GM18909 (cell line): ENCODE measurements around the gene PCOLCE2.

Experiments
- ATAC-seq: cut with Tn5 transposase; IDR thresholded peaks from one replicate; pipeline ENCODE4 v1.9.1; 2021; ENCODE audit warnings: mild to moderate bottlenecking; ENCODE audit not compliant: unreplicated experiment, poor library complexity

Gene PCOLCE2, protein sequence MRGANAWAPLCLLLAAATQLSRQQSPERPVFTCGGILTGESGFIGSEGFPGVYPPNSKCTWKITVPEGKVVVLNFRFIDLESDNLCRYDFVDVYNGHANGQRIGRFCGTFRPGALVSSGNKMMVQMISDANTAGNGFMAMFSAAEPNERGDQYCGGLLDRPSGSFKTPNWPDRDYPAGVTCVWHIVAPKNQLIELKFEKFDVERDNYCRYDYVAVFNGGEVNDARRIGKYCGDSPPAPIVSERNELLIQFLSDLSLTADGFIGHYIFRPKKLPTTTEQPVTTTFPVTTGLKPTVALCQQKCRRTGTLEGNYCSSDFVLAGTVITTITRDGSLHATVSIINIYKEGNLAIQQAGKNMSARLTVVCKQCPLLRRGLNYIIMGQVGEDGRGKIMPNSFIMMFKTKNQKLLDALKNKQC

DNA sequence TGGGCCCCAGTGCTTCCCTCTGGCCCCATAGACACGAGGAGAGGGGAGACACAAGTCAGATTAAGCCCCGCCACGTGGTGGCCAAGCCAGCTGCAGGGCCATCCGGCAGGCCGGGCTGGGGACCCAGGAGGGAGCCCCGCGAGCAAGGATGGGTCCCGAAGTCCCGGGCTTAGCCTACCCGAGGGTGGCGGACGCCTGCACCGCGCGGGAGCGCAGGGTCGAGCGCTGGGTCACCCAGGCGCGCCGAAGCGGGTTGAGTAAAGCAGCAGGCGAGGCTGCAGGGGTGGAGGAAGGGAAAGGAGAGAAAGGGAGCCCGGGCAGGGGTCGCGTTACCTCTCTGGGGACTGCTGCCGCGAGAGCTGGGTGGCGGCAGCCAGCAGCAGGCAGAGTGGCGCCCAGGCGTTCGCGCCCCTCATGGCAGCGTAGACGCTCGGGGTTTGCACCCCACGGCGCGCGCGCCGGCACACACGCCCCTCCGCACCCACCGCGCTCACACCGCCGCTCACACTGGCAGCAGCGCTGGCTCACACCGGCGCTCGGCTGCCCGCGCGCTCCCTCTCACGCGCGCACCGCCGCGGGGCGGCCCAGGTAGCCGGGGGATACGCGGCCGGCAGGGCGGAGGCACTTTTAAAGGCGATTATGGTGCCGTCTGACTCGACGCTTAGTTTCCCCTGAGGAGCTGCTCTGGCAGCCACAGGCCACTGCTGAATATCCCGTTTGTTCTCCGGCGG is at the start of gene PCOLCE2:
PCOLCE2 (minus strand) TSS at position 603 of the 731 bp plus-strand sequence; CDS start at position 416, 187 bp downstream.
- peak; percentile 53 for ATAC-seq

DNA sequence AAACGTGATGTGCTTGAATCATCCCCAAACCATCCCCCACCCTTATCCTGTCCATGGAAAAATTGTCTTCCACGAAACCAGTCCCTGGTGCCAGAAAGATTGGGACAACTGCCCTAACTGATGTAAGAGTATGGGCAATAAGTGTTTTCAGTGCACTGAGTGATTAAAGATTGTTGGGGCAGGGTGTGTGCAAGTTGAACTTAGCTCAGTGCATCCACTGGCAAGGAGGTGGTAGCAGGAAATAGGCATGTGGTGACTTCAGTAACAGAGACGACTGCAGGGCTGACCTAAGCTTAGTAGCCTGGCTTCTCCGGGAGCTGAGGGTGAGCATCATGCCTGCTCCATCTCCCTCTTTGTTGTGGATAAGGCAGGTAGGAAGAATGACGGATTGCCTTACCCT is 47.1 kb upstream of the PCOLCE2 start:
- no peak for ATAC-seq

DNA sequence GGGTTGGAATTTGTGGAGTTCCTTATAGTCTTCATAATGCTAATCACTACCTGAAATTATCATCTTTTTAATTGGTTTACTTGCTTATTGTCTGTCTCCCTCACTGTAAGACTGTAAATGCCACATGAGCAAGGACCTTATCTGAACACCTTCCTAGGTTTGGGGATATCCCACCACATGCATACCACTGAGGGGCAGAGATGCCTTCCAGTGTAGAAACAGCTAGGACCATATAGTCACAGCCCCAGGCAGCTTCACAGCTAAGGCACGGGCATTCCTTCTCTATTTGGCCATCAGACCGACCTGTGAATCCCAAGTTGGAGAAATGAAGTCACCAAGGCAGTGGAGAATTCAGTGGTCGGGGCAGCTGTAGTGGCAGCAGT is 46.0 kb upstream of the PCOLCE2 start:
- ATAC-seq, result no peak

DNA sequence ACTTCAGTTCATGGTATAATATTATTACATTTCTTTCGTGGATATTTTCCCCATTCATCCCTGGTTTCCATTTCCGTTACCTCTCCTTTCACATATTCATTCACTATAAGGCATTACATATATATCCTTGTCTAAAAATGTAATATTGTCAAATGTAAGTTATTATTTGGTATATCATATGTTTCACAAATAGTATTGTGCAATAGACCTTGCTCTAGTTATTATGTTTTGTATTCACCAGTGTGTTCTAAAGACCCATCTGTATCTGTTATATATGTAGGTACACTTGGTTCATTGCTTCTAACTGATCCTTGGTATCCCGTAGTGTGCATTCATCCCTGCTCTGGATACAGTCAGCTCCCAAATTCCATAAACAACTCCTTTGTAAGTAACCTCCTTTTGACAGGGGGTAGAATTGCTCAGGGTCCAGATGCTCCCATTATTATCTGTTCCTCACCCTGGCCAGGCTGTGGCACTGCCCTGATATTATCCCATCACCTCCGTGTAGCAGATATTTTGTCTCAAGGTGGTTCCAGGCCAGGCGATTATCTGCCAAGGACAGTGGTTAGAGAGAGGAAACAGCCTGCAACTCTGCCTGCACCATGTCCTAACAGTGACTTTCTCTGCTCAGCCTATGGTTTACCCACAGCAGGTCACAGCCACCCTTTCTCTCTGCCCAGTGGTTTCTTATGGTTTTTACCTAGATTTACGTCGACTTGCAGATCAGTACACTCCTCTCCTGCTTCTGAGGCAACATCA is 45.4 kb upstream of the PCOLCE2 start:
- ATAC-seq, result no peak

DNA sequence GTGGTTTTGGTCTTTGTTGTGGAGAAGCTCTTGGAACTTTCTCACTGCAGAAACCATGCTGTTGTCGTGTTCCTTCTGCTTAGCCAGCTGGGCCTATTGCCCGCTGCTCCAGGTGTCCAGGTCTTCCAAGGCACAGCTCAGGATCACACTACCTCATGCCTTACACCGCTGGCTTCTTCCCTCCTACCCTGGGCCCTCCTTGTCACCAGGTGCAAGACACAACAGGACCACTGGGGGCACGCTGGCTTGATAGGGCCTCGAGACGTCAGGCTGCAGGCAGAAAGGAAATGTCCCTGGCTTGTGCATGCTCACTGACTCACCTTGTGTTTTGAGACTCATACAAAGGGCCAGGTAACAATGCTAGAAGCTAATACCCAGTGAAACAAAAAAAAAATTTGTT is 42.3 kb upstream of the PCOLCE2 start:
- peak; percentile 83 for ATAC-seq

DNA sequence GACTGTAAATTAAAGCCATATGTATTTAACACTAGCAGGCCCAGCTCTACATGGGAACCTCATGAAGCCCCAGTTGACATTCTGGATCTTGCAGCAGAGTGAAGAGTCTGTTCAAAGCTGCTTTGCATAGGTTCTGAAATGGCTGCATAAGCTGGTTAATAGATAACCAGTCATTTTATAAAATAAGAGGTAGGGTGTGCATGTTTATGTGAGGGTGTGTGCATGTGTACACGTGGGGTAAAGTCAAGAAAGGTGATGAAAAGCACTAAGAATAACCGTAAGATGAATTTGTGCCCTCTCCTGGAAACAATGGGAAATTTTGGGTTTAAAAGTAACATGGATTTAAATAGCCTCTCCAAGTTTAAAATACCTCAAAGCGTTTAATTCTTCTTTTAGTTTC is 41.6 kb upstream of the PCOLCE2 start:
- ATAC-seq, result no peak

DNA sequence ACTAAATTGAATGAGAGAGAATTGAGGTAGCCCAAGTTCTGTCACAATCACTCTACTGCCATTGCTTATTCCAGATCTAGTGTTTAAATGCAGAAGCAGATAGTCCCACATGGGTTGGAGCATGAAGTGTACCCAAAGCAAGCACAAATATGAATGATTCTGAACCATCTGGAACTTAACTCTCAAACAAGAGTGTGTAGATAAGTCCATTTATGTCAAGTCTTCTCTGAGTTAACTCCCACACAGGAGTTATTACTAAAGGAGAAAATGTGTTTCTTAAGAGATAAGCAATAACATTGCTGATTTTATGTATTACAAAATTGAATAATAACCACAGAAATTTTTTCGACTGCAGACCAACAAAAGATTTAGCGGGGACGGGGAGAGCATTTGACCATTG is 41.0 kb upstream of the PCOLCE2 start:
- no peak for ATAC-seq

DNA sequence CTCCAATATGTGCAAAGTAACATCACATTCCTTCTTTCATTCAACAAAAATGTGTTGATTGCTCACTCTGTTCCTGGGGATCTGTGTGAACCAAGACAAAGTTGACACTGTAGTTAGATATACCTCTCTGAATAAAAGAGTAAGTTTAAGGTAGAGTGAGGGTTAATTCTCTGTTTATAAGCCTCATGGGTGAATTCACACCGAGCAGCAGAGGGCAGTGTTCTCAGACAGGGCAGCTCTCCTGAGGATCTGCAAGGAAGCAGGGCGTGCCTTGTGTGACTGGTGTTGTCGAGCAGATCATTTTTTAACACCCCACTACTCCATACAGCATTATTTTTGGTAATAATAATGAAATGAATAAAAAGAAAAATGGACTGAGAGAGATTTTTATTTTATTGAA is 40.2 kb upstream of the PCOLCE2 start:
- no peak for ATAC-seq

DNA sequence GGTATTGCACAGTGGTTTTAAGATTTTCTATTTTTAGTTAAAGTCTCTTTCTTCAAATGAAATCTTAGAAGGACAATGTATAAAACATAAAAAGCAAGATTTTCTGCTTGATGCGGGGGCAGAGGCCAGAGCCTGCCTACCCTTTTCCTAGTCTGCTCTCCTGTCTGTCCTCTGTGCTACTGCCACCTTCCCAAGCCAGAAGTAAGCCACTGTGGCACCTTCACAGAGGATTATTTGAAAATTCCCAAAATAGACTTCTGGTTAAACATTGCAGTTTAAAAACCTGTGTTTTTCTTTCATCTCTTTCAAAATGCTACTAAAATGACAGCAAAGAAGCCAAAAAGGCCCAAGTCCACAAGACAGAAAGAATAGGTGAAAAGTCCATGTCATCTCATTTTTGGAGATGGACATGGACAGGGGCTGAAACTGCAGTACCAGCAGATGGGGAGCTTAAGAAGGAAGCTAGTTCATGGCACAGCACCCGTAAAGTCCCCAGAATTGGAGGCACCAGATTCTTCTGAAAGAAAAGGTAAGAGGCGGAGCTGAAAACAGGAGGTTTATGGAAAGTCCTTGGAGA is 37.6 kb upstream of the PCOLCE2 start:
- no peak for ATAC-seq

DNA sequence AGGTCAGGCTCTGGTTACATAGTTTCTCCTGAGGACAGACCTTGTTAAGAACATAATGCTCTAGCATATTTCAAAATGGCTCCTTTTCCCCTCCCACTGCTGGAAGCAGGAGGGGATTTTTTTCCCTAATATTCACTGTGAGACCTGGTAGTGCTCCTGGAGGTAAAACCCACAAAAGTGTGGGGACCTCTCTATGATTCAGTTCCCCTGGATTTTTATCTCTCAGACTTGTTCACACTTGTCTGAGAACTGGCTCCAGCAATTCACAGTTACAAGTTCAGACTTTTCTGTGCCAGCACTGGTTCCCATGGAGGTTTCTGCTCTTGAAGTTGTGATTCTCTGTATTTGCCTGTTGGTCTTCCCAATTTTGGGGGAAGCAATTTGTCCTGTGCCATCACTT is 36.3 kb upstream of the PCOLCE2 start:
- ATAC-seq, result no peak

DNA sequence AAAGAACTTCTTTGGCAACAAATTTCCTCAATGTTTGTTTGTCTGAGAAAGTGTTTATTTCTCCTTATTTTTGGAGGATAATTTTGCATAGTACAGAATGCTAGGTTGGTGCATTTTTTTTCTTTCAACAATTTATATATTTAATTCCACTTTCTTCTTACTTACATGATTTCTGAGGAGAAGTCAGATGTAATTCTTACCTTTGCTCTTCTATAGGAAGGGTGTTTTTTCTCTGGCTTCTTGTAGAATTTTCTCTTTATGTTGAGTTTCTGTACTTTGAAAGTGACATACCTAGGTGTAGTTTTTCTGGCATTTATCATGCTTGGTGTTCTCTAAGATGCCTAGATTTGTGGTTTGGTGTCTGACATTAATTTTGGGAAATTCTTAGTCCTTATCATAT is 34.8 kb upstream of the PCOLCE2 start:
- ATAC-seq, result no peak

DNA sequence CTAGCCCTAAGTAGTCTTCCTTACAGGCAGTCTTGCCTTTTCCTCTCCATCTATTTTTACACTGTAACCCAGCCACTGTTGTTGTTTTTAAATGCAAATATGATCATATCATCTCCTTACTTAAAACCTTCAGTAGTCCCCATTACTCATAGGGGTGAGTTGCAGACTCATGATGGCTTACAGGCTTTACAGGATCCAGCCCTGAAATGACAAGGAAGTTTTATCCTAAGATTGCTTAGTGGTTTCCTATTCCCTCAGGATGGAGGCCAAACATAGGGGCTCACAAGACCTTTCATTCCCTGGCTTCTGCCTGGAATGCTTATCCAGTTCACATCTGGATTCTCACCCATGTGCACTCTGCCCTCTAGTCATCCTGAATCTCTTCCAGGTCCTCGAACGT is 27.7 kb upstream of the PCOLCE2 start:
- no peak for ATAC-seq

DNA sequence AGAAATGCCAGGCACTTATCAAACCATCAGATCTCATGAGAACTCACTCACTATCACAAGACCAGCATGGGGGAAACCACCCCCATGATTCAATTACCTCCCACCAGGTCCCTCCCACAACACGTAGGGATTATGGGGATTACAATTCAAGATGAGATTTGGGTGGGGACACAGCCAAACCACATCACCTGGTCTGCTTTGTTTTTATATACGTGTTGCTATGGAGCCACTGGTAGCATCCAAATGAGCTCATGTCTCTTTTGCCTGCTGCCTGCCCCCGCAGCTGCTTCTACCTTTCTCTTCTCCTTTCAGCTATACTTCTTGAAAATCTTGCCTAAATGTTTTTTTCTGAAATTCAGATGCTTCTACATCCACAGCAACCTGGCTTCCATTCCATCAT is 26.8 kb upstream of the PCOLCE2 start:
- ATAC-seq, result no peak

DNA sequence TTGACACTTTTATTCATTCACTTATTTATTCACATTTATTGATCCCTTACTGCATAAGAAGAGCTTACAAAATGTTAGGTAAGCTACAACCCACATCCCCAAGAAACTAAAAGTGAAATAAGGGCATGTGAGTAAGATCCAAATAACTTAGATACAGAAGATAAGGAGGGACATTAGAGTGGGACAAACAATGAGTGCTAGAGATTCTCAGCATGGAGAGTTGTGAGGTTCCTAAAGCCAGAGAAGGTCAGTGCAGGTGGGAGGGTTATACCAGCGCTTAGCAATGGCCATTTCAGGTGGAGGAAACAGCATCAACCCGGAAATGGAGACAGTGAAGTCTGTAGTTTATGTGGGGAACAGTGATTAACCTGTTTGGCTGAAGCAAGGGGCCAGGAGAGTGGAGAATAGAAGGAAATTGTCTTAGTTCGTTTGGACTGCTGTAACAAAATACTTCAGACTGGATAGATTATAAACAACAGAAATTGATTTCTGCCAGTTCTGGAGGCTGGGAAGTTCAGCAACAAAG is 25.5 kb upstream of the PCOLCE2 start:
- ATAC-seq, result no peak

DNA sequence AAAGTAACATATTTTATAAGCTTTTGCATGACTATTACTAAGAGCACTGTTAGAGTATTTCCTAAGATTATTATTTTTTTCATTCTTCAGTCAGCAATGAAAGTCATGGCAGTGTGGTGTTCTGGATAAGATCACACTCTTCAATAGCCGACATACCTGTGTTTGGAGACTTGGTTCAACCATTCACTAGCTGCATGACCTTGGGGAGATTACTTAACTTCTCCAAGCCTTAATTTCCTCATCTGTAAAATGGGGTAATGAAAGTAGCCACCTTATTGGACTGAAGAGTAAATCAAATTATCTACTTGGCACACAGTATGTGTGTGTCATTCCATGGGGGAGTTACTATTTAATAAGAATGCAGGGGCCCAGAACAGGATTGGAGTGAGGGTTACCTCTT is 24.5 kb upstream of the PCOLCE2 start:
- no peak for ATAC-seq

DNA sequence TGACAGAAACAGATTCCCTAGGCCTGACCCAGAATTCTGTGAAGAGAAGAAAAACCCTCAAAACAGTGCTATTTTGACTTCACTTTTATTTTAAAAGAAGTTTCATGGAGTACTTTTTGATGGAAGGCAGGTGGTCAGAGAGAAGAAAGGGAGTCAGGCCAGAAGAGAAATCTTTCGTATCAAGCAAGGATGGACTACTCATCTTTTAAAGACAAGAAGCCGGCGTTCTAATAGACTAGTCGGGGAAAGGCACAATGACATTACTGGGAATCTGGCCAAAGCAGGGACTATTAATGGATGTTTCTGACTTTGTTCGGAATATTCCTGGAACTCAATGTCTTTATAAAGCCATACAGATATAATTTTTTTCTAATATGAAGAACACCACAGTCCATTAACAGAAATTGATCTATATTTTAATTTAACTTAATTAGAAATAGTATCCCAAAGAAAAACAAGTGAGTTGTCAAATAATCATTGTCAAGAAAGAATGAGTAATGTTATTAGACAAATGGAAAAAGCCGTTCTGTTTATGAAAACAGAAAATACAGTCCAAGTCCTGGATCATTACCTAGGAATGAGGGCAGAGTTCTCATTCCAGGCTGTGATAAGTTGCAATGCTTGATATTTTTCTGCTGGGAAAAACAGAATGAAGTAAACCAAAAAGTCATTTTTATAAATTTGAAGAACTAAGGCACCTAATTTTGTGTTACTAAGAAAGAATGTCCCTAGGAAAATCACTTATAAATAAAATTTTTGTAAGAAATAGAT is 23.7 kb upstream of the PCOLCE2 start:
- ATAC-seq, result no peak

DNA sequence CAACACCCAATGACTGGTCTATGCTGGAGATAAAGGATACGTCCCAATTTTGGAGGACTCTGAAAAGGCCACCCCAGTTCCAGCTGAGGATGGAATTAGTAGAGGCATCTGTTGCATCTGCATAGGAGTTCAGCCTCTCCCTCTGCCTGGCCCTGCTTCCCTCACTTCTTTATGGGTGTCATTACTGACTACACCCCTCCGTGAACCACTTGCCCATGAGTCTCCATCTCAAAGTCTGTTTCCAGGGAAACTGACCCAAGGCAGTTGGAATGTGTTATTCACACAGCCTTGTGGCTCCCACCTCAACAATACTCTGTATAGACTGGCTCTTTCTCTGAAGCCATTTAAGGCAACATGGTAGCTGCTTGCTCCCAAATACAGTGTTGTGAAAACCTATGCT is 21.4 kb upstream of the PCOLCE2 start:
- no peak for ATAC-seq

DNA sequence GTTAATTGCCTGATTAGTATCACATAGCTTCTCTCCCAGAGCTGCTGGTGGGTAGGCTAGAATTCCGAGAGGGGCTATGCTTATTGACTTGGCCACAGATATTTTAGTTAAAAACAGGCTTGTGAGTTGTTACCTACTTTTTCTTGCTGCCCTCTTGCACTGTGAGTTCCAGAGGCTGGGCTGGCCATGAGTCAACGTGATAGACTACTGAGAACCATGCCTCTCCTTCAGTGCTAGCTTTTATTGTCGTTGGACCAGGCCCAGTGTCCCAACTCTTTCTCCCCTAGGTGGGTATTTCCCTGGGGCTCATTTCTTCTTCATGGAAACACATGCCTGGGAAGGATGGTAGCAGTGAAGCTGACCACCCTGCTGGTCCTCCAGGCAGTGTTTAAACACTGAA is 20.4 kb upstream of the PCOLCE2 start:
- no peak for ATAC-seq

DNA sequence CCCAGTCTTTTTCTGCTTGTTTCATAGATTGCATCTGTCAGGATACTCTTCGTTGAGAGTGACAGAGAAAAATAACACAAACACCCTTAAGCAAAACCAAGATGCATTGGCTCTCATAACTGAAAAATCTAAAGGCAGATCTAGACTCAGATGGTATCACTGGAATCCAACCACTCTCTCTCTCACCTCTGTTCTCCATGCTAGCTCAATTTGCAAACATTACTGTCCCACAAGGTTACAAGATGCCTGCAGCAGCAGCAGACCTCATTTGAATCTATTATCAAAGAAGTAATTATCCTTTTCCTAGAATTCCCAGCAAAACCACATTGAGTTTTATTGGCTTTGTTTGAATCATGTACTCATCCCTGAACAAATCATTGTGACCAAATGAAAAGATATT is 19.1 kb upstream of the PCOLCE2 start:
- ATAC-seq, result no peak
